Activated gamma-delta T cell (primary cell): ENCODE results near the gene ZBED2.
"Not testable (repeated sequence)": the region's sequence is repeated elsewhere in the genome, so short reads cannot be mapped to it uniquely, and the experiment has no call there.

Experiments used
- DNase-seq: peaks from one replicate; lab custom pipeline; 2025; lab: John Stamatoyannopoulos, UW
- total RNA-seq, 2 donors: gene quantifications; one replicate each; lab custom pipeline; 2026; lab: John Stamatoyannopoulos, UW

ZBED2 gene
- total RNA-seq: 0.17 to 0.36 reads per million in 2 donors

DNA sequence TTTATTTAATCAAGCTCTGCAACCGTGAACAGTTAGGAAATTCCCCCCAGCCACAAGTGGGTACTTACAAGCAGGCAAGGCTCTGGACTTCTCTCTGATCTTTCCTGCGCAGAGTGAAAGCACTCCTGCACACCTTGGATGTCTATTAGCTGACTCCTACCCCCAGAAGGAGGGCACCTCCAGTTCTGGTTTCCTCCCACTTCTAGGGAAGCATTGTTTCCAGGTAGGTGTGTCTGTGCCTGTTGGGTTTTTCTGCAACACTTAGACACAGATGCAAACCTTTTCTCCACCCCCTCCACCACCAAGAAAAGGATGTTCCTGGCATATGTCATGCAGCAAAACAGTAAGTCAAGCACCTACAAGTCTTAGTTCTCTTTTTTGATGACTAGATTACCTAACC lies at the start of gene ZBED2:
TSS of gene ZBED2 (minus strand) at position 115 of the 400 bp plus-strand sequence. CDS start 1,145 bp downstream, outside the sequence.
- DNase-seq: no peak

DNA sequence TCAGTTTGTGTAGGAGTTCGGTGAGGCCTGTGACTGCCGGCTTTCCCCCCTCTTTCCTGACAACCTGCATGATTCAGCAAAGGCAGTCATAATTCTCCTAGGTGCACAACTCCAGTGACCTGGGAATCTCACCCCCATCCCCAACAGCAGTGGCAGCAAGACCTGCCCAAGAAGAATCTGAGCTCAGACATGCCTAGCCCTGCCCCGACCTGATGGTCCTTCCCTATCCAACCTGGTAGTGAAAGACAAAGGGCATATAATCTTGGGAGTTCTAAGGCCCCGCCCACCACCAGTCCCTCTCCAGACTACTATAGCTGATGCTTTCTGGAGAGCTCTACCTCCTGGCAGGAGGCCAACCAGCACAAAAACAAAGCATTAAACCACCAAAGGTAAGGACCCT lies 44.2 kb upstream of the ZBED2 start:
- DNase-seq: no peak

DNA sequence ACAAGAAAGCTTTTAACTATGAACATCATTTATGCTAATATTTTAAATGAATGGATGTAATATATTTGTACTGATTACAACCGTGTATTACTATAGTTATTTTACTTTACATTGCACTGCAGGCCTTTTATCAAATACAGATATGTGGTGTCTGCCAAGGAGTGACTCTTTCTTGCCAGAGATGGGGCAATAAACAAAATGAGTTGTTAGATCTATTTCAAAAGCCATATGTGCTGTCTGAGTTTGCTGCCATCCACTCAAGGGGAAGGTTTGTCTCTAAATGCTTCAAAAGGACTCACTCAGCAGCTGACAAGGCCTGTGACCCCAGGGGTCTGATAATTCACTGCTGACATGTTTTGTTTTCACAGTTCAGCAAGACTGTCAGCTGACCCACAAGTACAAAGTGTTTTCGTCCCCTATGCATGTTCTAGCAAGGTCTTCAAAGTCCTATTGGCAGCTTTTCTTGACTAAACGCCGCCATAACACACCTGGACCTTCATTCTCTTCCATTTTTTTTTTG lies 41.3 kb upstream of the ZBED2 start:
- DNase-seq: no peak

DNA sequence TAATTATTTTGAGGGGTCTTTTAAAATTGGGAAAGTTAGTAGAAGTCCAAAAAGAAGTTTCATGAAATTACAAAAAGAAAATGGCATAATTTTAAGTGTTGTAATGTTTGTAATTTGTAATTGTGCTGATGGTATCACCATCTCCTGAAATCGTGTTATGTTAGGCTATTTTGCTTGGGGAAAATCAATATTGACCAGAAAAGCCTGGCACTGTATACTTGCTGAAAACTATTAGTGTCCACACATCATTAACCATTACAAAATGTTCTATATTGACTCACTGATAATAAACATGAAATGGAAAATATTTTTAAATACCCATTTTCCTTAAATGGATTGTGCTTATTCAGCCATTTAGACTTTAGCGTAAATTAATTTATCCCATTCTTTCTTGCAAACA lies 40.3 kb upstream of the ZBED2 start:
- DNase-seq: no peak

DNA sequence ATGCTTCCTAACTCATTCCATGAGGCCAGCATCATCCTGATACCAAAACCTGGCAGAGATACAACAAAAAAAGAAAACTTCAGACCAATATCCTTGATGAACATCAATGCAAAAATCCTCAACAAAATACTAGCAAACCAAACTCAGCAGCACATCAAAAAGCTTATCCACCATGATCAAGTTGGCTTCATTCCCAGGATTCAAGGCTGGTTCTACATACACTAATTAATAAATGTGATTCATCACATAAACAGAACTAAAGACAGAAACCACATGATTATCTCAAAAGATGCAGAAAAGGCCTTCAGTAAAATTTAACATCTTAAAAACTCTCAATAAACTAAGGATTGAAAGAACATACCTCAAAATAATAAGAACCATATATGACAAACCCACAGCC lies 35.5 kb upstream of the ZBED2 start:
- not testable (repeated sequence) for DNase-seq

GRCh38 chr3:111629018-111629417 lies 33.9 kb upstream of the ZBED2 start:
- not testable (repeated sequence) for DNase-seq

DNA sequence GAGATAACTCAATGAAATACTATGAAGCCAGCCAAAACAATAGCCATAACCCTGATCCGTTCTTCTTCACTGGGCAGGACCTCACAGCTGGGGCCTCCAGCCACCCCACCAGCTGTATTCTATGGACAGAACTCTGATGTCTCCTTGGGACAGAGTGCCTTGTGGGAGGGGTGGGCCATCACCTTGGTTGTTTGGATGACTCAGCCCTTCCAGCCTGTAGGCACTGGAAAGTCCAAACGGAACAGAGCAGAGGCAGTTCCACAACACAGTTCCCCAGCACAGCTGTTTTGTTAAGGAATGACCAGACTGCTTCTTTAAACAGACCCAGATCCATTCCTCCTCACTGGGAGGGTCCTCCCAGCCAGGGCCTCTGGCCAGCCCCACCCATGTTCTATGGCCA lies 31.9 kb upstream of the ZBED2 start:
- DNase-seq: no peak

DNA sequence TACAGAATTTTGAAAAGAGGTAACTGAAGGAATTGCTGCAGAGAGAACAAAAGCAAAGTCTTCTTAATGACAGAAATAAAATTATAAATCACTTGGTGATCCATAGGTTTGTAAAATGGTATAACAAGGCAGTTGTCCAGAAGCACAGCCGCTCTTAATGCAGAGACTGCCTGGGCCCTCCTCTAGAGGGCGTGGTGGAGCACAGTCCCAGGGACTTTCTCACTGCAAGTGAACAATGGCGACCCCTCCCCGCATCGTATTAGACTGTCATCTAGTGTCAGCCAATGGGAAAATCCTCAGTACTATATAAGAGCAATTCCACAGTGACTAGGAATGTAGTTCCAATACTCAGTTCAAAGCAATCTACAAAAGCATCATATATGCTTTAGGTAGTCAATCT lies 26.4 kb upstream of the ZBED2 start:
- no peak for DNase-seq

- no peak for DNase-seq
These were observed 24.7 kb upstream of the ZBED2 start for GRCh38 chr3:111619833-111620232.

- DNase-seq: no peak
These were observed 23.8 kb upstream of the ZBED2 start for GRCh38 chr3:111618945-111619344.

DNA sequence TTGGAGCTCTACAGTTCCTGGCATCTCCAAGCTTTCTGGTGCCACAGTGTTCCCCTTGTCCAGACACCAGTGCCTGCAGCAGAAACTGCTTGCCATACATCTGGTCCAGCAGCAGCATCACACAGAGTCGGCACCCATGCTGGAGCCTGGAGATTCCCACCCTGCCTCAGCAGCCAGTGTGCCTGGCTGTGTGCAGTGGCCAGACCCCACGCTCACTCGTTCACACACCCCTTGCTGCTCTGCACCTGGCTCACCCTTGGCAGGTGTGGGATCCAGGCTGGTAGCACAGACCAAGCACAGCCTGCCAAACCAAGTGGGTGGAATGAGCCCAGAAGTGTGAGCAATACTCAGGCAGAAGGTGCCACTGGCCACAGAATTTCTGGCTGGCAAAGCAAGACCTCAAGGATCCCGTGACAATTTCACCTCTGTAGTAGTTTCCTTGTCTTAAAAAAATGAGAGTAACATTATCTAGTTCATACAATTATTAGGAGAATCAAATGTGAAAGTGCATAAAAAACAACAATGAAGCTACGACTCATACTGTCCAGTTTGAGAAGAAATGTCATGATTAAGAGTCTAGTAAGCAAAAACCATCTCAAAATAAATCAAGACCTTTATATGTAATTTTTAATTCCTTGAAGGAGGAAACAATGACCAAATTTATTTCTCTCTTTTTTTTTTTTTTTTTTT lies 22.9 kb upstream of the ZBED2 start:
- DNase-seq: no peak

DNA sequence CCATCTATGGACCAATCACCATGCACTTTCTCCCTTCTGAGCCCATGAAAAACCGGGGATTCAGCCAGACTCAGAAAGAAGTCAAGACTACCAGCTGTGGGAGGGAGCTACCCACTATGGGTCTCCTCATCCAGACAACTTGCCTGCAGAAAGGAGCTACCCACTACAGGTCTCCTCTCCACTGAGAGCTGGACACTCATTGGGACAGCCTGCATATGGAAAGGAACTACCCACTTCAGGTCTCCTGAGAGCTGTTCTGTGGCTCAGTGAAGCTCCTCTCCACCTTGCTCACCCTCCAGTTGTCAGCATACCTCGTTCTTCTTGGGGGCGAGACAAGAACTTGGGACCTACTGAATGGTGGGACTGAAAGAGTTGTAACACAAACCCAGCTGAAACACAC lies 22.3 kb upstream of the ZBED2 start:
- DNase-seq: no peak

DNA sequence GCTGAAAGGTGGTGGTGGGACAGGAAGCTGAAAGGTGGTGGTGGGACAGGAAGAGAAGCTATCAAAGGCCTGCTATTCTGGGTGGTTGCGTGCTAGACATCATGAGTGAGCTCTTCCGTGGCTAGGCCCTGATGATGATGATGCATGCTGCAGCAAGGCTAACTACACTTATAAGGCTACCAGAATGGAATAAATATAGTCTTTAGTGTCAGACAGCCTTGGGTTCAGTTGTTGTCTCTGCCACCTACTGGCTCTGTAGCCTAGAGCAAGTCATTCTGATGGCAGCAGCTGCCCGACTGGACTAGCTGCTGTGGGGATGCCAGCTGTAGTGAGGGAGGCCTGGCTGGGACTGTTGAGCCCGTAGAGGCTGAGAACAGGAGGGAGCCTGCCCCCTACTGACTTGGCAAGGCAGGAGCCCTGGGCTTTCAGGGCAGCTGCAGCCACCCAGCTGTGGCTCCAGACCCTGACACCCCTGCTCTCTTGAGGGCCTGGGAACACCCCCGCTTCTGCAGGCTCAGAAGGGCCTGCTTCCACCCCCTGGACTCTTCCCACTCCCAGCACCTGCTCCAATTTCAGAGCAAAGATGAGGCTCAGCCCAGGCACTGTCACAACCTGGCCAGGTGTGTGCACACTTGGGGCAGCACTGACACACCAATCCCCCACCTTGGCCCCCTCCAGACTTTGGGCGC lies 21.4 kb upstream of the ZBED2 start:
- DNase-seq: peak; percentile 5

DNA sequence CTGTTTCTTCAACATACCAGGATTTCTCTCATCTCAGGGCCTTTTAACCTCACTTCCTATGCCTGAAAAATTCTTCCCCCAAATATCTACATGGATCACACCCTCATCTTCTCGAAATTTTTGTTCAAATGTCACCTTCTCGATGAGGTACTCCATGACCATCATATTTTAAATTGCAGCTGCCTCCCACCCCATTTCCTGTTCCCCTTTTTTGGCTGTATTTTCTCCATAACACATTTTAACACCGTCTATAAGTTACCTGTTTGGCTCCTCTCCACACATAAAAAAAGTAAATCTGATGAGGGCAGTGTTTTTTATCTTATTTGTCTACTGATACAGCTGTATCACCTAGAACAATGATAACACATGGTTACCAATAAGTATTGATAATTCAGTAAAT lies 20.7 kb upstream of the ZBED2 start:
- no peak for DNase-seq

DNA sequence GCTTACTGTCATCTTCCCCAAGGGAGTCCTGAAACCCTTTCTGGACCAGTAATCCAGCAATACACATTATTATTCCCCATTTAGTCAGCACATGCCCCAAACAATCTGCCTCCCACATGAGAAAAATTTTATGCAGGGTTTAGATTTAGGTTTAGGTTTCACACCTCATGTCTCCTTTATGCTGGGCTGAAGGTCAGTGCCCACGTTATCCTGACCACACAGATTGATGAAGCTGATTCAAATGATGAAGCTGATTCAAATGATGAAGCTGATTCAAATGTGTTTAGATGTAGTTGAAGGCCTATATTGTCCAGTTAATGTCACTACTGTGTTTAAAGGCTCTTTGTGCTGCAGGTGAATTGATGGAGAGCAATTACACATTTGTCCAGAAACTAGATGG lies 18.1 kb upstream of the ZBED2 start:
- no peak for DNase-seq

GRCh38 chr3:111610612-111611054 lies 15.5 kb upstream of the ZBED2 start:
- no peak for DNase-seq

DNA sequence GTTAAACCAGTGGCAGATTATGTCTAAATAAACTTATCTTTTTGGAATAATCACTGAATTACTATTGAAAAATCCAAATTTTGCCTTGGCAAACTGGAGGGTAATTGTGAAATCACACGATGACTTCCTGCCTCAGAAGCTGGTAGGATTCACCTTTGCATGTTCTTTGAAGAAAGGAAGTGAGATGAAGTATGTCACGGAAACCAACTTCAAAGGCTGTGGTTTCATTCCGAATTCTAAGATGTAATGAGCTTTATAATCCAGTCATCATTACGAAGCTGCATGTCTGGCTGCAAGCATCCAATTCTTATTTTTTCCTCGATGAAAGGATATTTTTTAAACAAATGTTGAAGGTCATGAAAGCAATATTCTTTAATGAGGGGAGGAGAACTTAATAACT lies 15.0 kb upstream of the ZBED2 start:
- DNase-seq: no peak

GRCh38 chr3:111609700-111610099 lies 14.6 kb upstream of the ZBED2 start:
- DNase-seq: no peak

DNA sequence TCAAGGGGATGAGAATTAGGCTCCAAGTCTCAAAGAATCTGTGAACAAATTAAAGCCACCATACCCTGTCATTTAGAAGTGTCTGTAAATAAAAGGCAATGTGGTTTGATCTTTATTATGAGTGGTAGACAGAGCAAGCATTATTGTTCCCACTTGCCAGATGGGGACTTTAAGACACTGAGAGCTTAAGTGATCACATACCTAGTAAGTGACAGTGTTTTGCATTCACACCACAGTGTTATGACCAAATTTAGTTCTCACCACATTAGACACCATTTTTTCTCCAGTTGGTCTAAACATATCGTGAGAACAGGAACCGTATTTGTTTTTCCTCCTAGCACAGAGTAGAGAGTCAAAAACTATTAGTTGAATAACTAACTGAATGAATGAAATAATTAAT lies 13.2 kb upstream of the ZBED2 start:
- no peak for DNase-seq

DNA sequence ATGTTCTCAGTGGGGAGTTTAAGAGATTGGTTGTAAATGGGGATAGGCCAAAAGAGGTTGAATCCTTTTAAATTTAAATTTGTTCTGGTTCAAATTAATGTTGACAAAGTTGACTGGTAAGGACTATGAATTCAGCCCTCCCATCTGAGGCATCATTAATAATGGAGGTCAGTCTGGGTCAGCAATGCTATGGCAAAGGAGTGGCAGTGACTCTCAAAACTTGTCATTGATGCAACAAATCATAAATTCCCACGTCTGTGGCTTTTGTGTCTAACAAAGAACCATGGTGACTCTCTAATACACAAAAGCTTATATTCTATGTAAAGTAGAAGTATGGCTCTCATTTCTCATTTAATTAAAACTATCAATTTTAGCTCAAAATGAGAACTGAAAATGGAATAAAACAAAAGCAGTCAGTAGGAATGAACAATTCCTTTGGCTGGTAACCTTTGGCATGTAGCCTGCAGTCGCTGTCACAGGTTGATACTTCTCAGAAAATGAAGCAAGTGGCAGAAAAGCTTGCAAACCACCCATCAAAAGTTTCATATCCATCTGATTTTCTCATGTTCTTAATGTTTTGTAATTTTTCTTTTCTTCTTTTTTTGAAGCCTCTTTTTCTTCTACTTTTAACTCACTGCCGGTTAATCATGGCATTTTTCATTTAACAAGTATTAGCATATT lies 12.2 kb upstream of the ZBED2 start:
- DNase-seq: no peak

DNA sequence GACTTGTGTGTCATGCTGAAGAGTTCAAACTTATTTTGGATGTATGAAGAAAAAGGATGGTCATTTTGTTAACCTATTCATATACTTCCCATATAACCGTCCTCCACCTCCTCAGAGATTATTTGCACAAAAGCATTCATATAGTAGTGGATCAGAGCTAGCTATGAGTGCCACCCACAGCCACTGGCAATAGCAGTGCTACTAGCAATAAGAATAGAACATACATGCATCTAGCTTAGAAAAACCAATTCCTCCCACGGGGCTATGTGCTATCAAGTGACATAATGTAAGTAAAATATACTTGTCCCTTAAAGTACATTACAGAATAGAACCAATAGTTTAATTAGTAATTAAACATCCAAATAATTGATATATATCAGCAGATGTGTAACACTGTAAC lies 10.3 kb upstream of the ZBED2 start:
- DNase-seq: no peak

DNA sequence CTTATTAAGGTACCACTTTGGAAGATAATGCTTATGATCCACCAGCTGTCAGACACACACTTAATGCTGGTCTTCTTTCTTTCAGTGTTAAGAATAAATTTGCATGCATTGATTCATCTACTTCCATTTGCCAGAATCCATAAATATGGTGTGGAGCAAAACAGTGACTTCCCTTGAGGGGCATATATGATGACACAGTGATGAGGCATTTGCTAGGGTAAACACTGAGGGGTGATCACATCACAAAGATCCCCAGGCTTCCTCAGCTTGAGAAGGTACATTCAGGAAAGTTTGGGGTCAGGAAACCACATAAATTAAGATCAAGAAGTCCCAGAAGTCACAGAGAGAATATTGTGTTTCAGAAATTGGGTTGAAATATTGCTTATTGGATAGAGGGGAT lies 9.9 kb upstream of the ZBED2 start:
- no peak for DNase-seq

DNA sequence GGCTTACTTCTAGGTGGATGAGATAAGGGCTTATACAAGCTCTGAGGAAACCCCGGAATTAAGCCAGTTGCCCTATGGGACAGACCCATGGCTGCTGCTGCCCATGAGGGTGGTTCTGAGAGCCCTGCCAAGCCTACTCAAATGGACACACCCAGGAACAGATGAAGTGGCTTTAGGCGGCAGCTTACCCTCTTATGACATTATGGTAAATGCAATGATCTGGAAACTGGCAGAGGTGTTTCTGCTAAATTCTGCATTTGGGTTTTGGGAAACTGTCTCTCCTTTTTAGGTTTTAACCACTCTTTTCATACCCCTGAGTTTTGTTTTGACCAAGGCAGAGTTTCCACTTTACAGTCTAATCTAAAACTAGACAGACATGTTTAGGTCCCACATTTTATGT lies 9.0 kb upstream of the ZBED2 start:
- no peak for DNase-seq
